Measurements from ENCODE around the gene SGCG. TPM values are rescaled to one million over a fixed set of nuclear protein-coding genes. Genes with fewer than 3 reads are reported as not detected.
"Not testable (repeated sequence)": the region's sequence is repeated elsewhere in the genome, so short reads cannot be mapped to it uniquely, and the experiment has no call there.

The SGCG gene
- polyA plus RNA-seq, 1 of the 3 experiments (the other 2 are of a cell fraction) = not detected

DNA sequence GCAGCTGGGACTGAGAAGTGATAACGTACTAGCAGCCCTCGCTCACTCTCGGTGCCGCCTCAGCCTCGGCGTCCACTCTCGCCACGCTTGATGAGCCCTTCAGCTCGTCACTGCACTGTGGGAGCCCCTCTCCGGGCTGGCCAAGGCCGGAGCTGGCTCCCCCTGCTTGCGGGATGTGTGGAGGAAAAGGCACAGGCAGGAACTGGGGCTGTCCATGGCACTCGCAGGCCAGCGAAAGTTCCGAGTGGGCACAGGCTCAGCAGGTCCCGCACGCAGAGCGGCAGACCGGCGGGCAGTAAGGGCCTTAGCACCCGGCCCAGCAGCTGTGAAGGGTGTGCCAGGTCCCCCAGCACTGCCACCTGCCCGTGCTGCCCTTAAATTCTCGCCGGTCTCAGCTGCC is 38.8 kb upstream of the SGCG start:
- no peak overlapping the region for H3K27ac ChIP-seq (ENCODE audit: low read depth in 2 of 2, low read length in 1 of 2)
- no peak overlapping the region for H3K4me3 ChIP-seq (ENCODE audit: low read depth in 2 of 2, low read length in 1 of 2)
- no peaks in the 10 kb centered on the region for H4K20me1 ChIP-seq (ENCODE audit: insufficient read depth)
- H3K27me3 ChIP-seq (ENCODE audit: insufficient read depth) = no peaks in the 10 kb centered on the region; the same call in 1 of the 2 replicates
- H3K4me2 ChIP-seq = no peak overlapping the region
- no peaks in the 10 kb centered on the region for H3K4me1 ChIP-seq (ENCODE audit: control insufficient read depth in 1 of 2, insufficient read depth in 2 of 2, low read depth in 1 of 2, low read length in 1 of 2)
- H3K9me3 ChIP-seq = no peaks in the 10 kb centered on the region
- H3K9ac ChIP-seq = no peak overlapping the region
- no peaks in the 10 kb centered on the region for H3F3A ChIP-seq (replicated peaks; ENCODE audit: insufficient read depth)
- H3K36me3 ChIP-seq (replicated peaks in 1 of 2; ENCODE audit: control insufficient read depth in 1 of 2, insufficient read depth in 2 of 2, low read length in 1 of 2) = no peaks in the 10 kb centered on the region
- no peak for TF ChIP-seq MAX (IDR thresholded peaks at IDR 0.05; ENCODE audit: low read depth)
- TF ChIP-seq CHD2 (IDR thresholded peaks at IDR 0.05; ENCODE audit: low read length, partially characterized antibody) = no peak
- TF ChIP-seq, protein P1, sequence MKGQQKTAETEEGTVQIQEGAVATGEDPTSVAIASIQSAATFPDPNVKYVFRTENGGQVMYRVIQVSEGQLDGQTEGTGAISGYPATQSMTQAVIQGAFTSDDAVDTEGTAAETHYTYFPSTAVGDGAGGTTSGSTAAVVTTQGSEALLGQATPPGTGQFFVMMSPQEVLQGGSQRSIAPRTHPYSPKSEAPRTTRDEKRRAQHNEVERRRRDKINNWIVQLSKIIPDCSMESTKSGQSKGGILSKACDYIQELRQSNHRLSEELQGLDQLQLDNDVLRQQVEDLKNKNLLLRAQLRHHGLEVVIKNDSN (IDR thresholded peaks at IDR 0.05; ENCODE audit: borderline replicate concordance, low read depth) = no peak
- TF ChIP-seq ZBTB33 (IDR thresholded peaks at IDR 0.05; ENCODE audit: borderline replicate concordance, low read depth) = no peak
- TF ChIP-seq, protein P2, sequence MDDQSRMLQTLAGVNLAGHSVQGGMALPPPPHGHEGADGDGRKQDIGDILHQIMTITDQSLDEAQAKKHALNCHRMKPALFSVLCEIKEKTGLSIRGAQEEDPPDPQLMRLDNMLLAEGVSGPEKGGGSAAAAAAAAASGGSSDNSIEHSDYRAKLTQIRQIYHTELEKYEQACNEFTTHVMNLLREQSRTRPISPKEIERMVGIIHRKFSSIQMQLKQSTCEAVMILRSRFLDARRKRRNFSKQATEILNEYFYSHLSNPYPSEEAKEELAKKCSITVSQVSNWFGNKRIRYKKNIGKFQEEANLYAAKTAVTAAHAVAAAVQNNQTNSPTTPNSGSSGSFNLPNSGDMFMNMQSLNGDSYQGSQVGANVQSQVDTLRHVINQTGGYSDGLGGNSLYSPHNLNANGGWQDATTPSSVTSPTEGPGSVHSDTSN (IDR thresholded peaks at IDR 0.05) = no peak
- TF ChIP-seq FOXJ3 (CRISPR knock-in tag; IDR thresholded peaks at IDR 0.05) = no peak
- no peaks in the 10 kb centered on the region for H3K79me2 ChIP-seq (ENCODE audit: insufficient read depth)
- ChIA-PET CTCF (no interaction called here), POLR2A (no interaction called here)
- no peaks in the 10 kb centered on the region for H3K9me2 ChIP-seq
- no peak for DNase-seq
- H2AFZ ChIP-seq (ENCODE audit: low read depth) = no peak overlapping the region
- WGBS (ENCODE audit: low lambda C conversion rate) = 59% methylated on average over 8 of the region's 24 CpGs

- H3K4me1 ChIP-seq (ENCODE audit: control insufficient read depth in 1 of 2, insufficient read depth in 2 of 2, low read depth in 1 of 2, low read length in 1 of 2); H3K4me2 ChIP-seq; H3K36me3 ChIP-seq (replicated peaks in 1 of 2; ENCODE audit: control insufficient read depth in 1 of 2, insufficient read depth in 2 of 2, low read length in 1 of 2); H3F3A ChIP-seq (replicated peaks; ENCODE audit: insufficient read depth); H3K9me3 ChIP-seq; H2AFZ ChIP-seq (ENCODE audit: low read depth); H3K79me2 ChIP-seq (ENCODE audit: insufficient read depth); H3K4me3 ChIP-seq (ENCODE audit: low read depth in 2 of 2, low read length in 1 of 2); CTCF ChIA-PET; DNase-seq; H4K20me1 ChIP-seq (ENCODE audit: insufficient read depth); H3K9ac ChIP-seq; H3K27ac ChIP-seq (ENCODE audit: low read depth in 2 of 2, low read length in 1 of 2); POLR2A ChIA-PET; H3K9me2 ChIP-seq; H3K27me3 ChIP-seq (ENCODE audit: insufficient read depth): not testable (repeated sequence)
- 51% methylated on average over 7 of the region's 7 CpGs for WGBS (ENCODE audit: low lambda C conversion rate)
These were observed 38.2 kb upstream of the SGCG start for GRCh38 chr13:23142607-23143006.

GRCh38 chr13:23144431-23144830 is 36.3 kb upstream of the SGCG start:
- no peak for DNase-seq
- ChIA-PET CTCF (no interaction called here), POLR2A (no interaction called here)
- Histone ChIP-seq H3K9ac (no peak overlapping the region), H3K4me2 (no peak overlapping the region), H3K27ac (ENCODE audit: low read depth in 2 of 2, low read length in 1 of 2) (no peak overlapping the region), H3K79me2 (ENCODE audit: insufficient read depth) (no peaks in the 10 kb centered on the region), H2AFZ (ENCODE audit: low read depth) (no peak overlapping the region), H4K20me1 (ENCODE audit: insufficient read depth) (no peaks in the 10 kb centered on the region), H3F3A (replicated peaks; ENCODE audit: insufficient read depth) (no peaks in the 10 kb centered on the region), H3K36me3 (replicated peaks in 1 of 2; ENCODE audit: control insufficient read depth in 1 of 2, insufficient read depth in 2 of 2, low read length in 1 of 2) (no peaks in the 10 kb centered on the region), H3K27me3 (ENCODE audit: insufficient read depth) (no peaks in the 10 kb centered on the region; the same call in 1 of the 2 replicates), H3K4me1 (ENCODE audit: control insufficient read depth in 1 of 2, insufficient read depth in 2 of 2, low read depth in 1 of 2, low read length in 1 of 2) (no peaks in the 10 kb centered on the region), H3K9me3 (no peaks in the 10 kb centered on the region), H3K9me2 (no peaks in the 10 kb centered on the region), H3K4me3 (ENCODE audit: low read depth in 2 of 2, low read length in 1 of 2) (no peak overlapping the region)
- WGBS (ENCODE audit: low lambda C conversion rate) = 20% methylated on average over 2 of the region's 2 CpGs
- no peak for TF ChIP-seq FOXJ3 (CRISPR knock-in tag; IDR thresholded peaks at IDR 0.05)
- no peak for TF ChIP-seq POLR2AphosphoS5 (IDR thresholded peaks at IDR 0.05; ENCODE audit: low read depth, low read length)
- TF ChIP-seq RAD21 (IDR thresholded peaks at IDR 0.05; ENCODE audit: low read length) = no peak
- no peak for TF ChIP-seq EP300 (IDR thresholded peaks at IDR 0.05; ENCODE audit: borderline replicate concordance in 1 of 2, low read depth in 1 of 2, low read length in 1 of 2)
- no peak for TF ChIP-seq FOXM1 (IDR thresholded peaks at IDR 0.05; ENCODE audit: low read depth)
- no peak for TF ChIP-seq ELF1 (IDR thresholded peaks at IDR 0.05)
- no peak for TF ChIP-seq MEF2A (IDR thresholded peaks at IDR 0.05; ENCODE audit: borderline replicate concordance, low read depth)
- TF ChIP-seq RFX5 (IDR thresholded peaks at IDR 0.05; ENCODE audit: low read length) = no peak
